Hematopoietic multipotent progenitor cell treated with erythropoietin and hydrocortisone succinate and interleukin-3 and kit ligand, for 8 days (in vitro differentiated cells): Measurements from ENCODE around the gene MAP2K5.

Source experiments
- DNase-seq: peaks from one replicate; pipeline ENCODE4 v3.0.0-alpha.2; 2015

Gene MAP2K5

DNA sequence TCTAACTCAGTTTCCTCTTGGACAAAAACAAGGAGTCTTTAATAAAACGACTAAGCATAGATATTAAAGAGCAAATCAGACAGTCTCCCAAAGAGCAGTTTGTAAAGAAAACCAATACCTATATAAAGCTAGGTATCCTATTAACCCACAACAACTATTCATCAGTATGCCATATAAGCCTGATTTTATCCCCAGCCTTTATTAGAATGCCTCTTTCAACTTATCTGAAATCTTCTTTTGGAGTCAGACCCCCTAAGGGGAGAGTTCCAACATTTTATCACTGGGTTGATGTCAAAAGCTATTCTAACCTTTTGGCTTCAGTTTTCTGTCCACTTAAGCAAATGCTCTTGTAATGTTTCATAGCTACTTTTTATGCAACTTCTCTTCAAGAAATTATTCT lies 17.8 kb downstream of the MAP2K5 start:
- DNase-seq, result no peak

DNA sequence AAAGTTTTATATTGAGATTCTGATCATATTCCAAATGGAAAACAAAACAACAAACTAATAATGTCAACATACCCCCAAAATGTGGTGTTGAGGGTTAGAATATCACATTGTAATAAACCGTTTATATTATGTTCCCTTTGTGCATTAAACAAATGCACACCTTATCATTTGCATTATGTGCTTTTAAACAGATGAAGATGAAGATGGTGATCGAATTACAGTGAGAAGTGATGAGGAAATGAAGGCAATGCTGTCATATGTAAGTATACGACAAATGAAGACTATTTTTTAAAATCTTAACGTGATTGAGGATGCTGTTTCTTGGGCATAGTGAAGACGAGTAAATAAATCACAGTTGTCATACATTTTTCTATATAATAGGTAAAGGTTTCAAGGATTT lies 20.6 kb downstream of the MAP2K5 start:
- no peak for DNase-seq

DNA sequence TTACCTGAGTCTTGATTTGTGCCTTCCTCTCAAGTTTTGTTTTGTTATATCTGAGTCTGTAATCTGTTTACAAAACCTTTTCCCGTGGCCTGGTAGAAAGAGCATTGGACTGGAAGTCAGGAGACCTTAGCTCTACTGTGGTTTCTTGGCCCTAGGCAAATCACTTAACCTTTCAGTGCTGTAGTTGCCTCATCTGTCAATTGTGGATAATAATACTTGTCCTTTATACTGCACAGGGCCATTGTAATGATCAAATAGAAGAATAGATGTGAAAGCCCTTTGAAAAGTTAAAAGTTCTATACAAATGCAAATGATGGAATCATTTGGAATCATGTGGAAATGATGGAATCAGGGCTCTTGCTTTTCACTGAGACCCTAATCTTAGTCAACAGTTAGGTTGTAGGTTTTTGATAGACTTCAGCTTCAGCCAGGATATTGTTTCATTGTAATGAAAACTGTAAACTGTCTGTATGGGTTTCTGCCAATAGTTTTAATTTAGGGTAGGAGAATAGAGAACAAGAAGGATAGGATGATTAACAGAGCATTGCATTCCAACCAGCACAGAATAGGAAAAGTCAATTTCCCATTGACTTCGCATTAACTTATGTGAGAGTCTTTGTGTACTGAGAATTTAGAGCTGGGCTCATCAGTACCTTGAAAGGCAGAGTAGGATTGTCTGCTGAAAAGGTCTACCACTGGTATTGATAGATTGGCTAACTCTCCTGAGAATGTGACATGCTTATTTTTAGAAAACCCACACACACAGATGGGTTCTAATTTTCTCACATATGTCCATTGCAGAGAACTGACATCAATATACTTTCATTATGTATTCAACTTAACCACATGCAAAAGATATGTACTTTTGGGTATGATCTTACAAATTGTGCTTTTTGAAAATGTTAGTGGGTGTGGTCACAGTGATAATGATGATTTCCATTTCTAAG lies 21.8 kb downstream of the MAP2K5 start:
- no peak for DNase-seq

DNA sequence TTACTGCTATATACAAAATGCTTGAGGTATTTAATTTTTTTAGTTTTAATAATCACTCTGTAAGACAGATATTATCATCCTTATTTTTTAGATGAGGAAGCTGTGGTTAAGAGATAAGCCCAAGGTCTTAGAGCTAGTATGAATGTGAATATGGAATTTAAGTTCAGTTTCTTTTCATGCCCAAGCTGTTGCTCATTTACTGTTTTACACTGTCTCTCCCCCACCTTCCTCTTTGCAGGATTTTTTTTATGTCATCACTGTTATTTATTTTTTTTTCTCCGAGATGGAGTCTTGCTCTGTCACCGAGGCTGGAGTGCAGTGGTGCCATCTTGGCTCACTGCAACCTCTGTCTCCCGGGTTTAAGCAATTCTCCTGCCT lies 22.5 kb downstream of the MAP2K5 start:
- no peak for DNase-seq

DNA sequence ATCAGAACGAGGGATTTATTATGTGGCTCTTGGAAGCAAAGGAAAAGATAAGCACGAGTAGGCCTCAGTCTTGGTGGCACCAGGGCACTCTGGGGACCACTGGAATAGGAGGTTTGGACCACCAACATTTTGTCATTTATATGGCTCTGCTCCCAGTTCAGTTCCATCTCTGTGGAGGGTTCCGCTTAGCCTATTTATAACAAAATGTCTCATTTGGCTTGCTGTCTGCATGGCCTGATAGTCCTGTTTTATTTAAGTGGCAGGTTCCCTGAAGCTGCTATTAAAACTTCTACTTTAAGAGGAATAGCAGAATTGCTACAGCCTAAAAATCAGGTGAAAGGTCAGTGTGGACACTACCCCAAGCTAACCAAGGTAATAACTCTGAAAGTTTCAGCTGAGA lies 27.2 kb downstream of the MAP2K5 start:
- DNase-seq, result no peak

DNA sequence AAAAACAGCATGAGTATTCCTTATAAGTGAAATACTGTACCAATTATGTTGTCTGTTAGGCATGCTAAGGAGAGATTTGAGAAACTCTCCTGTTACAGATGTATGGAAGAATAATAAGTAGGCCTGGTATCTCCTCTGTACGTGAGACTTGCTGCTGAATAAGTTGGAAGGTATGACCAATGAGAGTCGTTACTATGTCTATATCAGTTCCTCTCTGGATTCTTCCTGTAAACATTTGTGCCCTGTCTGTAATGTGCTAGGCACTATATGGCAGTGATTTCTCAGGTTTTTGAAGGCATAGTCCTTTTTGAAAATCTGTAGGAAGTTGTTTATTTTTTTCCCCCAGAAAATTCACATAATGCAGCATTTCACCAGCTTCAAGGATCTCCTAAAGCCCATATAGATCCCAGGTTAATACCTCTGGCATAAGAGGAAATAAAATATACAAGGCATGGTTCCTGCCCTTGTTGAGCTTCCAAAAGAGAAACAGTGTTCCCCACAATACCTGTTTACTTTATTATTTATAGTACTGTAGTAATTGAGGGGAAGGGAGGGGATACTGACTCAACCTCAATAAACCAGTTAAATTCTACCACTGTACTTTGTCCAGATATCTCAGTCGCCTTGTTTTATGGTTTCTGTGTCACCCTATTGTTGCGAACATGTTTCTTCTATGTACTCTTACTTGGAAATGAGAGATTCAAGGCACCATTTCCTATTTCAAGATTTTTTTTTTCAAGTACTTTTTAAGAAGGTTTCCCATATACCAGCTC lies 28.6 kb downstream of the MAP2K5 start:
- no peak for DNase-seq

DNA sequence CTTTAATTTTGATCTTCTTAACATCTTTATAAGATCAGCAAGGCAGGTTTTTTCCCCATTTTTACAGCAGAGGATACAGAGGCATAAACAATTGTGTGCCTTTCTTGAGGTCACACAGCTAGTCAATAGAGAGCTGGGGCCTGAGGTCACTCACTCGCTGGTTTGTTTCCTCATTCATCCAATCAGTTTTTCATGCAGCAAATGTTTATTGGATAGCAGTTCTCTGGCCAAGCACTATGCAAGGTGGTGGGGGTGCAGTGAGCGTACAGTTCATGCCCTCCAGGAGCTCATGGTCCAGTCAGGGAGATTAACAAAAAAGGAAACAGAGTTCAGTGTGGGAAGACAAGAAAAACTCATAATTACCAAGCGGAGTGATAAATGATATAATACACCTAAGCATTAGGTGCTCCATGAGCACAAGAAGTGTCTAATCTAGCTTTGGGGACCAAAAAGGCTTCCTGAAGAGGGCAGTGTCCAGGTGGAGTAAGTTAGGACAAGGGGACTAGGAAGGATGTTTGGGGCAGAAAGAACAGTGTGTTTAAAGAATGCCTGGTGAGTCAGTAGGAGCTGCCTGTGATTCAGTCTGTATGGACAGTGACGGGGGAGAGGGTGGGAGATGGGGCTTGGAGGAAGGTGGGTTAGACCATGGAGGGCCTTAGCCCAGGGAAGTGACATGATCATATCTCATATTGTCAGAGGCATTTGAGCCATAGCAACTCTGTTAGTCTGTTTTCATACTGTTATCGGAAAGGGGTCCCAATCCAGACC lies 29.3 kb downstream of the MAP2K5 start:
- DNase-seq, result no peak

DNA sequence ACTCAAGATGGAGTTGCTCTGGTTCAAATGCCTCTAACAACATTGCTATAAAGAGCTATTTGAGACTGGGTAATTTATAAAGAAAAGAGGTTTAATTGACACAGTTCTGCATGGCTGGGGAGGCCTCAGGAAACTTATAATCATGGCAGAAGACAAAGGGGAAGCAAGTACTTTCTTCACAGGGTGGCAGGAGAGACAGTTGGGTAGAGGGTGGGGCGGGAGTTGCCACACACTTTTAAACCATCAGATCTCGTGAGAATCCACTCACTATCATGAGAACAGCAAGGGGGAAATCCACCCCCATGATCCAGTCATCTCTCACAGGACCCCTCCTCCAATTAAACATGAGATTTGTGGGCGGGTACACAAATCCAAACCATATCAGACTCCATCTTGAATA lies 30.7 kb downstream of the MAP2K5 start:
- DNase-seq, result no peak

DNA sequence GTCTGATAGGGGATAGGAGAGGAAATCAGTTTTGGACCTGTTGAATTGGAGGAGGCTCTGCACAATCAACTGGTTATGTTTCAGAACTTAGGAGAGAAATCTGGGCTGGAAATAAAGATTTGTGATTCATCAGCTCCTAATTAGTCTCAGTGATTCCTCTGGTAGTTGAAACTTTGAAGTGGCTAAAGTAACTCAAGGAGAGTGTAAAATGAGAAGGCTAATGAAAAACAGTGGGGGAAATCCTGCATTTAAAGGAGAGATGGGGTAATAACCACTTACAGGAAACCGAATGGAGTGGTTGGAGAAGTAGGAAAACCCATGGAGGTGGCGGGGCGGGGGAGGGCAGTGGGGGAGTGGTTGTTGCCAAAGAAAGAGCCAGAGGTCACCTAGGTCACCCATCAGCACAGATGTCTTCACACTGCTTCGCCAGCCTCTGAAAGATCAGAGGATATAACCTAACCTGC lies 32.6 kb downstream of the MAP2K5 start:
- DNase-seq, result no peak

DNA sequence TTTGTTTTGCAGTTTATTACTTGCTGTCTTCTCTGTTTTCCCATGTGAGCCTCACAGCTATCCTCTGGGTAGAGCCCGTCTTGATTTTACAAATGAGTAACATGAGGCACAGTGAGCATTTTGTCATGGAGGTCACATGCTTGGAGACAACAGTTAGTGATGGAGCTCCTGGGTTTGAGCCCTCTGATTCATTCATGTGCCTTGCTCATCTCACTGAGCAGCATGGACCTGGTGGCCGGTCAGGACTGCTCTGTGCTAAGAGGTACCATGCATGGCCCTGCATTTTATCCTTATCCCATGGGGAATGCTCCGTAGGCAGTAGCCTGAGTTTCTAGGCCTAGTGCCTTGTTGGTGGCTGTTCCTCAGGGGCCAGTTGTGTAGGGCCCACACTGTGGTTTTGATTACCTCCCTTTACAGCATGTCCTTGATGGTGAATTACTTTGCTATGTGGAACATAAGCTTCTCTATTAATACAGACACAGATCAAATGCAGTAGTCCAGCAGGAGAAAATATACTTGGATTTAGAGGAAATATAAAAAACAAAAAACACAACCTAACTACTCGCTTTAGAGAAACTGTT lies 35.6 kb downstream of the MAP2K5 start:
- DNase-seq, result no peak

DNA sequence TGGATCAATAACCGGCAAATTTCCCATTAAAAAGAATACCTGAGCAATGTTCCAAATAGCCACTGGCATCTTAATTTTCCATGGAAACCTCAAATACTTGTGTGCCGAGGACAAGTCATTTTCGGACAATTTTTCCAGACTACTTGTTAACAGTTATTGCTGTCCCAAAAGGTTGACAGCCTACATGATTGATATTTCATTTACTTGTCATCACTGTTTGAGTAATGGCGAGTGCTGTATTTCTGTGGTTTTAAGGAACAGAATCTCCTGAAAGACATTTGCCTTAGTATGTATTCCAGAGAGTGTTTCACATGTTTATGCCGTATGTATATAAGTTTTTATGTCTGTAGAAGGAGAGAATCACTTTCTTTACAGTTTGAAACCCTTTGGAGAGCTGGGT lies 36.7 kb downstream of the MAP2K5 start:
- no peak for DNase-seq

DNA sequence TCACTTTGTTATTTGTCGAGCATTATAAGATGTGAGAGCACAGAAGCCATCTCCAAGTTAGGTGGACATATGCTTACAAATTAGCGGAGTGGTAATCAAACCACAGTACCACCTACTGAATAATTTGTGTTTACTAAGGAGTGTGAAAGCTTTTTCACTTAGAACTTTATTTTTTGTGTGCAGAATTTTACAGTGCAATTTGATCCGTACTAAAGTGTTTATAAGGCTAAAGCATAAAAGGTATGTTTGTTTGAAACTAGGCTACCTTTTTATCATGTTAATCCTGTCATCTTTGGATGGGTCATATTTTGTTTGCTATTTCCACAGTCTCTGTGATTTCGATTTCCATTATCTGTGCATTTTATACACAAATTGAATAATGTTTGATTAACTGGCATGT lies 37.5 kb downstream of the MAP2K5 start:
- DNase-seq, result no peak

DNA sequence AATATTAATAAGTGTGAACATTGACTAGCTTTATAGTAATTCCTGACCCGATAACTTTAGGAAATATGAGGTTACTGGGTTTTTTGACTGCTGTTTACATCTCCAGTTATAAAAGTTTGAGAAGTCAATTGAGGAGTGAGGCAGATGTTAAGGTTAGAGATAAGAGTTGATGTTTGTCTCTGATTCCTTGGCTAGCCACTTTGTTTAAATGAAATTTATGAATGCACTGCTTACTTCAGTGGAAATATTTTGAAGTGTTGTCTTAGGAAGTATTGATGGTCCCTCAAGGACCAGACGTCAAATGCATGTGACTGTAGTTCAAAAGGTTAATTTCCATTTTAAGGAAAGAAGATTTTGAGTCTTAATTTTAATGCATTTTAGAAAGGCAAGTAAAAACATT lies 41.7 kb downstream of the MAP2K5 start:
- no peak for DNase-seq

DNA sequence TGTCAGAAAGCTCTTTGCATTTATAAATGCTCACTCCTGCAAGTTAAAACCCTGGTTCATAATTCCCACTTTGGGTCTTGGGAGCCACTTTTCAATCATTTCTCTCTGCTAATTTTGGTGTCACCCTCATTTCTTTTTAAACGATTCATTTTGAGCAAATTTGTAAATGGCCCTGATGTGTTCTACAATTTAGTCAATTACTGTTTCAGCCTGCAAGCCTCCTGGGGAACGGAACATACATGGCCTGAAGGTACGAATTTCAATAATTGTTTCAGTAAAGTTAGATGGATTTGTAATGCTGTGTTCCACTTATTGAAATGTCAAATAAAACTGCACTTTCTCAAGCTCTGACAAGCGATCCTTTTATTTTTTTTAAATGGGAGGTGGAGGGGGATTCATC lies 43.2 kb downstream of the MAP2K5 start:
- DNase-seq, result no peak

DNA sequence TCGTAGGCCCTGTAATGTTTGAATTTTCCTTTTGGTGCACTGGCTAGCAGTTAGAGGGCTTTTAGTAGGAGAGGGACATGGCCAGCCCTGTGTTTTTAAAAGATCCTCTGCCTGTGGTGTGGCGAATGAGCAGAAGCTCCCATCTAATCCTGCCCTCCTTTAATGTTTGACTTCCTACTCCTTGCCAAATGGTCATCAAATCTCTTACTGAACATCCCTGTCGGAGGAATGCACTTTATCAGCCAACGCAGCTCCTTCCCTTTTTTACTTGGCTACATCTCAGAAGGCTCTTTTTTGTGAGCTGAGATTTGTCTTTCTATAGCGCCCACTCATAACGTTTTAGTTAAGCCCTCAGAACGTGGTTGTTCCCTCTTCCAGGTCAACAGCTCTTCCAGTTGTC lies 44.8 kb downstream of the MAP2K5 start:
- no peak for DNase-seq

DNA sequence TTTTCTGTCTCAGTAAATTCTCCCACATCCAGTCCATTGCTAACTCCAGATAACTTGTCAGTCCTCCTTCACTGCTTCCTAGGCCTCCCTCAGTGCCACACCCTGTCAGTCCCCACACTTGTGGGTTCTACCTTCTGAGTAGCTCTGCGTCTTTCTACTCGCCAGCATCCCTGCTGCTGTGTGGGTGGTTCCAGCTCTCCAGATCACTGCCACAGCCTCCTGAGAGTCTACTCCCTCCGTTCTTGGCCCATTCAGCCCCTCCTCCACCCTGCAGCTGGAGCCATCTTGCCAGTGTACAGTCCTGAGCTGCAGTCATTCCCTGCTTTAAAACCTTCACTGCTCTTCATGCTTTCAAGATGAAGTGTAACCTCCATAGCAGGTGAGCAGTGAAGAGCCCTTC lies 45.3 kb downstream of the MAP2K5 start:
- DNase-seq, result no peak

DNA sequence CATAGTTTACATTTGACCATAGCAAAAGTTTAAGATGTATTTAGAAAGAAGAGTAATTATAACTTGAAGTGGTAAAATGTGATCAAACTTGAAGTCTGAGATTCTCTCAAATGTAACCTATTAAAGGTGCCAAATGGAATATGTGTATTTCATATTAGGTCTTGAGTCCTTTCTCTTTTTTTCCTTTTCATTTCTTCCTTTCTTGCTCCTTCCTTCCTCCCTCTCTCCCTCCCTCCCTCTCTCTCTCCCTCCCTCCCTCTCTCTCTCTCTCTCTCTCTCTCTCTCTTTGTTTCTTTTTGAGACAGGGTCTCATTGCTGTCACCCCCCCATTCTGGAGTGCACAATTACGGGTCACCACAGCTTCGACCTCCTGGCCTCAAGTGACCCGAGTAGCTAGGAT lies 47.7 kb downstream of the MAP2K5 start:
- DNase-seq, result no peak

DNA sequence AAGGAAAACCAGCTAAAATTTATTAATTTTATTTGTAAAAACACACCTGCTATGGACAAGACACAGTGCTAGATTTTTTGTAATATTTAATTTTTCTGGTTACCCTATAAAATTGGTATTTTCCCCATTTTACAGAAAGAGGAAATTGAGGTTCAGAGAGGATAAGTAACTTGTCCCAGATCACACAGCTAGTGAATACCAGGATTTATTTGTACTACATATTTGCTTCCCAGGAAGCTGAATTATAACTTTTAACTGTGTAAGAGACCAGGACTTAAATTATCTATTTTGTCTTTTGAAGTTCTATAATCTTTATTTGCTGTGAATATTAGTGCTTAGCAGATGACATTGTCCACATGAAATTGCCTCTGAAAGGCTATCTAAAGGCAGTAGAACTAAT lies 49.7 kb downstream of the MAP2K5 start:
- DNase-seq, result no peak

DNA sequence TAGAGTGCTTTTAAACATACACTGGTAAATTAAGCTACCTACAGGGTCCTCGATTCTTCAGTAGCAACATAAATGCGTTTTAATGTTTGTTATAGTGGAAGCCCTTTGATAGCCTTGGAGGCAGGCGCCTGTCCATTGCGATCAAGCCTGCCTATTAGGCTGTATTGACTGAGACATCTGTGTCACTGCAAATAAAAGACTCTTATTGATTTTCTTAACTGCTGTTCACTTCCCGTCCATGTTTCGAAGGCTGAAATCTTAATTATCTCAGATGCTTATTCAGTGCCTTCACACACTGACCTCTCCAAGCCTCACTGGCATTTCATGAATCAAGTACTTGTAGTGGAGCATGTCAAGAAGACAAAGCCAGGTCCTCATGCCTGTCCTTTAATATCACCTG lies 51.1 kb downstream of the MAP2K5 start:
- no peak for DNase-seq

DNA sequence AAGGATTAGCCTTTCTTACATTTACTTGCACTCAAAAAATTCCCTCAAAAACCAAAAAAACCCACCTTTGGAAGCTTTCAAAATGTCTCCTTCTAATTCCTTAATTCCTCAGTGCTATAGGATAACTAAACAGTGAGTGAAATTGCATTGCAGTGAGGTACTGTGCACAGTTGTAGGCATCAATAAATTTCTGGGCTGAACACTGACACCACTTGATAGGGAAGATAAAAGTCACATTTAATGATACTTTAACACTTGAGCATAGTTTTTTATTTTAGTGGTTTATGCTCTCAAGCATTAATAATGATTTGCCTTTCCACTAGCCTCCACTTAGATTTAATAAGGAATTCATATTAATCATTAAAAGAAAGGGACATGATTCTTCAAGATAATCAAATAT lies 52.3 kb downstream of the MAP2K5 start:
- DNase-seq, result no peak

DNA sequence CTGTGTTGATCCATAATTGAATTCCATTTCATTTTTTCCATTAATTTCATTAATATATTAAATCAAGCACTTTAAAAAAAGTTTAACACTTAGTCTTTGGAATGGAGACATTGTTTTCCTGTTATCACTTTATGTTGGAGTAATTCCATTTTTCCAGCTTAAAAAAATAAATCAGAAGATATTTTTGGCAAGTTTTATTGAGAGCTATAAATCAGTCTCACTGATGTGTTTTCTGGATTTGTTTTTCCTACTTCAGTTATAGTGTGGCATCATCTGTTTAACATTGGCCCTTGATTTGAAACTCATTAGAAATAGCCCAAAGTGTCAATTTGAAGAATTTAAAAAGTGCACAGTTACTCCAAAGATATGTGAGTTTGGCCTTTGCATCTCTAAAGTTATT lies 53.1 kb downstream of the MAP2K5 start:
- DNase-seq, result no peak

DNA sequence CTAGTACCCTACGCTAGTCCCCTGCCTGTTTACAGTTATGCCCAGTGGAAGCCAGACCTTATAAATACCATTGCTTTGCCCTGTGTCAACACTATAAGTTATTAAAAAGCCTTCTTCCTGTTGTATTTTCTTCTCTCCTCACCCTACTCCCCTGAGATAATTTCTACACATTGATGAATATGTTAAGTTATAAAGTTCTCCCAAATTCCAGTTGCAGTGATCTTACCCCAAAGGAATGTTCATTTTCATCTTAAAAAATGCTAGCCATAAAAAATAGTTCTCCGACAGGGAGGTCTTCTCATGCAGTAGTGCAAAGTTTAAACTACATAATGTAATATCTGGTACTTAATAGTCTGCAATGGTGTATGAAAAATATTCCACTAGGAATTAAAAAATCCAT lies 58.6 kb downstream of the MAP2K5 start:
- no peak for DNase-seq

DNA sequence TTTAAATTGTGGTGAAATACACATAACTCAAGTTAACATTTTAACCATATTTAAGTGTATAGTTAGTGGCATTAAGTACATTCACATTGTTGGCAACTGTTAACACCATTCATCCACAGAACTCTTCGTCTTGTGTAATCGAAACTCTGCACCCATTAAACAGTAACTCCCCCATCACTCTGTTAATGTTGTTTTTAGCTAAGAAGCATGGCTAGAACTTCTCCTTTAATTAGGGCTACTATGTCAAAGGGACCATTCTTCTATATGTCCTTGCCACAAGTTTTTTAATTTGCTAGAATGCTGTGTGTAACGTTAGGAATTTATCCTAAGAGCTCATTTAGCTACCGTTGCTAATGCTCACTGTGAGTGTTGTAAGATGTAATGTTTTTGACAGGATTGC lies 60.6 kb downstream of the MAP2K5 start:
- DNase-seq, result no peak
